Hepatocyte (in vitro differentiated cells): Measurements from ENCODE around the gene ELOVL5. TPM values are rescaled to one million over a fixed set of nuclear protein-coding genes. Genes with fewer than 3 reads are reported as not detected.
A peak's percentile ranks its signal among the peaks of the same experiment; 100 is the strongest.

Experiments used
- DNase-seq: peaks from one replicate; pipeline ENCODE4 v3.0.0-alpha.2; 2016; ENCODE audit warnings: low spot score
- H2AFZ ChIP-seq: fragments of 200-600 bp; sonication (generic); 2 replicates; pipeline ENCODE4 v1.6.0; 2016; ENCODE audit warnings: antibody characterized with exemption, mild to moderate bottlenecking
- H3K27ac ChIP-seq: fragments of 200-600 bp; sonication (generic); 2 replicates; pipeline ENCODE4 v1.5.1; 2016; ENCODE audit warnings: mild to moderate bottlenecking
- H3K27me3 ChIP-seq: fragments of 200-600 bp; sonication (generic); 2 replicates; pipeline ENCODE4 v1.6.1; 2016
- H3K36me3 ChIP-seq: fragments of 200-600 bp; sonication (generic); replicated peaks from 2 replicates; pipeline ENCODE4 v1.5.1; 2016; ENCODE audit warnings: low read depth; ENCODE audit not compliant: insufficient read depth
- H3K4me1 ChIP-seq: fragments of 200-600 bp; sonication (generic); 2 replicates; pipeline ENCODE4 v1.5.1; 2016; ENCODE audit warnings: mild to moderate bottlenecking, moderate library complexity; ENCODE audit not compliant: insufficient read depth
- H3K4me2 ChIP-seq: fragments of 200-600 bp; sonication (generic); 2 replicates; pipeline ENCODE4 v1.6.0; 2016
- H3K4me3 ChIP-seq: fragments of 200-600 bp; sonication (generic); 2 replicates; pipeline ENCODE4 v1.5.1; 2016; ENCODE audit warnings: mild to moderate bottlenecking
- H3K79me2 ChIP-seq: fragments of 200-600 bp; sonication (generic); 2 replicates; pipeline ENCODE4 v1.6.0; 2017; ENCODE audit warnings: mild to moderate bottlenecking
- H3K9me2 ChIP-seq: fragments of 200-600 bp; sonication (generic); replicated peaks from 2 replicates; pipeline ENCODE4 v1.6.0; 2017; ENCODE audit warnings: mild to moderate bottlenecking; ENCODE audit not compliant: insufficient read depth
- H3K9me3 ChIP-seq: fragments of 200-600 bp; sonication (generic); 2 replicates; pipeline ENCODE4 v1.5.1; 2016; ENCODE audit warnings: low read depth, mild to moderate bottlenecking
- H4K20me1 ChIP-seq: fragments of 200-600 bp; sonication (generic); 2 replicates; pipeline ENCODE4 v1.6.0; 2016; ENCODE audit warnings: mild to moderate bottlenecking; ENCODE audit not compliant: insufficient read depth, poor library complexity, severe bottlenecking
- EZH2 ChIP-seq: fragments of 200-600 bp; sonication (generic); IDR thresholded peaks from 2 replicates; pipeline ENCODE4 v1.6.1; 2016; ENCODE audit warnings: antibody characterized with exemption, mild to moderate bottlenecking, borderline replicate concordance
- EZH2phosphoT487 ChIP-seq: fragments of 200-600 bp; sonication (generic); IDR thresholded peaks from one replicate; pipeline ENCODE4 v1.6.1; 2018; ENCODE audit warnings: antibody characterized with exemption, mild to moderate bottlenecking, low read depth, moderate library complexity; ENCODE audit not compliant: unreplicated experiment, severe bottlenecking
- WGBS: methylation state at CpG from one replicate; pipeline ENCODE4 v1.1.6; 2016; ENCODE audit warnings: low lambda C conversion rate; ENCODE audit errors: missing lambda C conversion rate; 5-methylcytosine and 5-hydroxymethylcytosine counted together
- polyA plus RNA-seq: library from polyadenylated mRNA; unstranded; fragments of >200 nt; fragmentation: Nextera tagmentation; extraction: Ambion mirVana; gene quantifications from 2 replicates; pipeline ENCODE4 v1.2.1, GENCODE V29; 2016
- total RNA-seq: library from RNA; depleted of rRNA; stranded (reverse); fragments of >200 nt; gene quantifications from 2 replicates; pipeline ENCODE4 v1.2.3, GENCODE V29; 2014
- TF ChIP-seq, protein P1 (sequence below): fragments of 200-600 bp; sonication (generic); IDR thresholded peaks from 2 replicates; pipeline ENCODE4 v1.5.1; 2016; ENCODE audit warnings: antibody characterized with exemption, mild to moderate bottlenecking; ENCODE audit not compliant: poor library complexity

The ELOVL5 gene
- total and polyA plus RNA-seq, 2 experiments from 2014 or later, result 144 to 156 TPM

DNA sequence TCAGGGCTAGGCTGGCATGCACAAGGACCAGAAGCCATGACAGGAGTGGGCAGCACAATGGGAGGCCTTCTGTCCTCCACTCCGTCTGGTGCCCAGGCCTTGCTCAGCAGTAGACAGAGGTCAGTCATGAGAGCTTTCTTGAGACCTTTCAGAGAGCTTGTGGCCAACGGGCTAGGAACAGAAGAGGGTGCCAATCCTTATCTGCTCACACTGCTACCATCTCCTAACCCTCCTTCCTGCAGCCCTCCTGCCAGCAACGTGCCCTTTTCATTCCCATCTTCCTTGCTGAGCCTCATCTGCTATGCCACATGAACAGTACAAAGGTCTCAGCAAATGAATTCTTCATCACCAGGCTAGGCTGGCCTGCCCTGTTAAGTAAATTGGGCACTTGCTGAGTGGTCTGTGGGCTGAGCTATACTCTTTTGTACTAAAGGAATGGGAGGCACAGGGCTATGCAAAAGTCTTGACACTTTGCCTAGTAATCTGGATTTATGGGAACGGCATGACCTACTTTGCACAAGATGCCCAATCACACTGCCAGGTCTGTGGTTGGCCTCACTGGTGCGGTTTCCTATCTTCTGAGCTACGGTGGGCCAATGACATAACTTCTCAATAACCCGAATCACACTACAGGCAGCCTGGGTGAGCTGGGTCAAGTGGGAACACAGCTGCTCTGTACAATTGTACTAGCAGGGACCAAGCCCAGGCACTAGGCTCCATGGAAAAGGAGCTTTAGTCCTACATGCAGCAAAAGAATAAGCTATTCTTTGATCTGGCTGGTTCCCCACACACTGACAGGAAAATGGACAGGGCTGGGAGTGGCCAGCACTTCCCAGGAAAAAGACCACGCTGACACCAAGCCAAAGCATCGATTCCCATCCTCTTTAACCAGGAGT lies 47.8 kb downstream of the ELOVL5 start:
- Histone ChIP-seq H3K27me3 (no peaks in the 10 kb centered on the region), H3K4me1 (peaks cover 20% of the 10 kb centered on the region), H2AFZ (no peak overlapping the region), H4K20me1 (peaks cover 18% of the 10 kb centered on the region), H3K36me3 (no peaks in the 10 kb centered on the region), H3K9me3 (no peaks in the 10 kb centered on the region), H3K9me2 (no peaks in the 10 kb centered on the region), H3K27ac (peak overlapping the region; percentile 47), H3K4me2 (no peak overlapping the region), H3K4me3 (no peak overlapping the region), H3K79me2 (peaks cover 80% of the 10 kb centered on the region)
- 91% methylated on average over 9 of the region's 9 CpGs for WGBS
- TF ChIP-seq, protein P1, sequence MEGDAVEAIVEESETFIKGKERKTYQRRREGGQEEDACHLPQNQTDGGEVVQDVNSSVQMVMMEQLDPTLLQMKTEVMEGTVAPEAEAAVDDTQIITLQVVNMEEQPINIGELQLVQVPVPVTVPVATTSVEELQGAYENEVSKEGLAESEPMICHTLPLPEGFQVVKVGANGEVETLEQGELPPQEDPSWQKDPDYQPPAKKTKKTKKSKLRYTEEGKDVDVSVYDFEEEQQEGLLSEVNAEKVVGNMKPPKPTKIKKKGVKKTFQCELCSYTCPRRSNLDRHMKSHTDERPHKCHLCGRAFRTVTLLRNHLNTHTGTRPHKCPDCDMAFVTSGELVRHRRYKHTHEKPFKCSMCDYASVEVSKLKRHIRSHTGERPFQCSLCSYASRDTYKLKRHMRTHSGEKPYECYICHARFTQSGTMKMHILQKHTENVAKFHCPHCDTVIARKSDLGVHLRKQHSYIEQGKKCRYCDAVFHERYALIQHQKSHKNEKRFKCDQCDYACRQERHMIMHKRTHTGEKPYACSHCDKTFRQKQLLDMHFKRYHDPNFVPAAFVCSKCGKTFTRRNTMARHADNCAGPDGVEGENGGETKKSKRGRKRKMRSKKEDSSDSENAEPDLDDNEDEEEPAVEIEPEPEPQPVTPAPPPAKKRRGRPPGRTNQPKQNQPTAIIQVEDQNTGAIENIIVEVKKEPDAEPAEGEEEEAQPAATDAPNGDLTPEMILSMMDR, result no peak
- DNase-seq, result no peak

- no peak for DNase-seq
- Histone ChIP-seq H3K79me2 (peaks cover 92% of the 10 kb centered on the region), H3K9me2 (no peaks in the 10 kb centered on the region), H4K20me1 (peaks cover 32% of the 10 kb centered on the region), H3K27ac (no peak overlapping the region), H3K4me1 (peaks cover 20% of the 10 kb centered on the region), H3K36me3 (no peaks in the 10 kb centered on the region), H3K4me2 (no peak overlapping the region), H3K27me3 (no peaks in the 10 kb centered on the region), H3K4me3 (no peak overlapping the region), H3K9me3 (no peaks in the 10 kb centered on the region), H2AFZ (no peak overlapping the region)
- TF ChIP-seq EZH2phosphoT487 (no peak), EZH2 (no peak)
- TF ChIP-seq, protein P1, result no peak
- WGBS, result 82% methylated on average over 7 of the region's 7 CpGs
Measured at GRCh38 chr6:53299331-53300005, 49.3 kb downstream of the ELOVL5 start.

- TF ChIP-seq, protein P1, result no peak
- TF ChIP-seq EZH2, result no peak
- TF ChIP-seq EZH2phosphoT487, result no peak
- Histone ChIP-seq H3K27me3 (no peaks in the 10 kb centered on the region), H2AFZ (no peak overlapping the region), H3K4me3 (no peak overlapping the region), H3K9me3 (no peaks in the 10 kb centered on the region), H3K27ac (no peak overlapping the region), H3K9me2 (no peaks in the 10 kb centered on the region), H3K79me2 (peaks cover 75% of the 10 kb centered on the region), H4K20me1 (peaks cover 28% of the 10 kb centered on the region), H3K4me2 (no peak overlapping the region), H3K4me1 (peaks cover 12% of the 10 kb centered on the region), H3K36me3 (no peaks in the 10 kb centered on the region)
- no peak for DNase-seq
- 61% methylated on average over 4 of the region's 4 CpGs for WGBS
Measured at GRCh38 chr6:53297004-53297403, 51.7 kb downstream of the ELOVL5 start.
